Femur (tissue), 1 donor: ENCODE results near the gene OR2T11.
"Not testable (repeated sequence)": the region's sequence is repeated elsewhere in the genome, so short reads cannot be mapped to it uniquely, and the experiment has no call there.

Experiments used
- DNase-seq: peaks from one replicate; pipeline ENCODE4 v3.0.0-alpha.2; 2017

Gene OR2T11

DNA sequence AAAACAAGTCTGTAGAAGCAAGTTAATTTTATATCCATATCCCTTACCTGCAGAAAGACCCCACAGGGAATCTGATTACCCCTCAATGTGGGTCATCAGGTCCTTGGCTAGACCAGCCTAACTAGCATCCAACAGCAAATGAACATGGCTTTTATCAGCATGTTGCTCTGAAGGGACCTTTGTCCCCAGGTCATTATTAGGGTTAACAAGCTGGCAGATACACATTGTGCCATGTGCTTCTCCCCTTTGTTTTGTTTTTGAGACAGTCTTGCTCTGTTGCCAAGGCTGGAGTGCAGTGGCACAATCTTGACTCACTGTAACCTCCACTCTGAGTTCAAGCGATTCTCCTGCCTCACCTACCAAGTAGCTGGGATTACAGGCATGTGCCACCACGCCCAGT lies at the start of gene OR2T11:
Gene OR2T11 (minus strand): TSS at position 101 of the 400 bp plus-strand sequence. CDS start 7,963 bp downstream, outside the sequence.
- DNase-seq = not testable (repeated sequence)

GRCh38 chr1:248681651-248682050 lies 46.8 kb upstream of the OR2T11 start:
- no peak for DNase-seq

- DNase-seq = no peak
These were observed 35.1 kb upstream of the OR2T11 start for GRCh38 chr1:248670003-248670402.

- DNase-seq = not testable (repeated sequence)
These were observed 28.8 kb upstream of the OR2T11 start for GRCh38 chr1:248663453-248664328.

DNA sequence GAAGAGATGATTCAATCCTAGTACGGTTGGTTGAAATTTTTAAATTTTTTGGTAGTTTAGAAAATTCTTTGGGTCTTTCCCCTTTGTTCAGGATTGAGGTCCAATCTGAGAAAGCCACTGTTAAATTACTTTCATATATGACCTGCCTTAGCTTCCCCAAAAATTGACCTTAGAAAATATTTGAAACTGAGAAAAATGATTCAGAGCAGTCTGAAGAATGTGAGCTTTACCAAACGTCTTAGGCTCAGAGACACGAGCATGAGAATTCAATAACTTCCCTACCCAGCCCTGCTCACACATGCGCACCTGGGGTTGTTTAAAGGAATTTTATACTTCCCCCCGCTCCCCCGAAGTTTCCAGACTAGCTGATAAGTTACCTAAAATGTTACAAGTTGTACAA lies 21.9 kb upstream of the OR2T11 start:
- DNase-seq = not testable (repeated sequence)

- DNase-seq = not testable (repeated sequence)
These were observed 20.5 kb upstream of the OR2T11 start, which contains the start of gene OR2T27 for GRCh38 chr1:248655354-248655753. Gene OR2T27, minus strand, starts transcription at chr1:248655528. Its CDS starts 4,644 bp downstream, at chr1:248650884.

GRCh38 chr1:248648770-248649536 lies 14.1 kb upstream of the OR2T11 start:
- DNase-seq = not testable (repeated sequence)

GRCh38 chr1:248645178-248645577 lies 10.3 kb upstream of the OR2T11 start, which contains the start of gene OR2T35:
Gene OR2T35, minus strand, starts transcription at chr1:248645278. Its CDS starts 6,020 bp downstream, at chr1:248639258.
- DNase-seq = not testable (repeated sequence)

- DNase-seq = not testable (repeated sequence)
These were observed 8.2 kb upstream of the OR2T11 start for GRCh38 chr1:248642971-248643651.

GRCh38 chr1:248641583-248641982 lies 6.7 kb upstream of the OR2T11 start:
- not testable (repeated sequence) for DNase-seq

DNA sequence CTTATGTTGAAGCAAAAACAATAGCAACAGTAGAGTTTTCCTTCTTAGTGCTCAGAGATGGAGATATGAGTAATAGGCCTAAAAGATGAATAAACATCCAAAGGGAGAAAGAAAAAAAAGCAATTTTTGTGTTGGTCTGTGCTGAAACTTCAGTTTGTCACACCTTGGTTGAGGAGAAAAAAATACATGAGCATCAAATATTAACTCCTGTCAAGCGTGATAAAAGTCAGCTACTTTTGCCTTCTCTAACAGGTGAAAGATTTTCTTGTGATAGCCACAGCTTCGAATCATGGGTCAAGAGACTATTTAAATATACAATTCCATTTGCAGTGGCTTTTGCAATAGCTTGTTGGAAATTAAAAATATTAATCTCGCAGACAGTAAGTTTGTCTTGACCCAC lies 6.0 kb upstream of the OR2T11 start:
- not testable (repeated sequence) for DNase-seq

- not testable (repeated sequence) for DNase-seq
These were observed 4.8 kb upstream of the OR2T11 start for GRCh38 chr1:248639652-248640051.

DNA sequence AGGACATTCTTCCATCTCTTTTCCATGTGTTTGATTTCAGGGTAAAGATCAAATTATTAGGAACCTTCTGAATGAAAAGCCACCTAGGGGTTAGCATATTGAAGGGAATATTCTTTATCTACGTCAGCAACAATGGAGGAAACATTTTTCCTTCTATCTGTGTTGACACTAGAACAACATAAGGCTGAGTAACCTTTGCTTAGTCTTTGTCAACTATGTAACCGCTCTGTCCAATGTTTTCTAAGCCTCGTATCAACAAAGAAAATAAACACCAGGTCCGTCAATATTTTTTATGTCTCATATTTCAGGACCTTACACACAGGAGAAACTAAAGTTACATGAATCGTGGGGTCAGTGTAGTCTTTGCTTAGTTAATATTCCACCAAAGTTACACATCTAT lies 1.7 kb upstream of the OR2T11 start:
- DNase-seq = not testable (repeated sequence)

DNA sequence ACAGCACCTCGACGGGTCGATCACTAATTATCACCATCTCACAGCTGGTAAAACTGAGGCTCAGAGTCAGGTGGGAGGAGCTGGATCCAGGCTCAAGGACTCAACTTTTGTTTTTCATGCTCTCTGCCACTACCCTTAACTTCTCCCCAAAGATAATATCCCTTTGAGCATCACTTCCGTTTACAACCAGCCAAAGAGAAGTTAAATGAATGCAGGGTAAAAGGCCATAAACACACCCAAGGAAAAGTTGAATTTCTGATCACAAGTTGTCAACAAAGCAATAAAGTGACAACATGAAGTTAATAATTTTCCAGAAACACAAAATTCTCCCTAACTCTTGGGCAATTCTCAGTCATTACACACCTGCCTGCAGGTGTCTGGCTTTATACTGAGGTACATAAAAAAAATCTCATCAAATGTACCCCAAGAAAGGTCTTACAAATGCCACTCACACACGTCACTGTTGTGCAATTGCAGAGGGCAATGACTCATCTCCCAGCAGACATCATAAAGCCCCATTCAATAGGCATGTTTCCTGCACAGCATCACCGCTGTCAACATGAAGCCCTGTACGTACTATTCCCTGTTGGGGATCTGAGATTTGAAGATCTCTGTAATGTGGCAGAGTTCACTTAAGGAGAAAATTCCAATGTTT lies 3.4 kb downstream of the OR2T11 start:
- DNase-seq = no peak

DNA sequence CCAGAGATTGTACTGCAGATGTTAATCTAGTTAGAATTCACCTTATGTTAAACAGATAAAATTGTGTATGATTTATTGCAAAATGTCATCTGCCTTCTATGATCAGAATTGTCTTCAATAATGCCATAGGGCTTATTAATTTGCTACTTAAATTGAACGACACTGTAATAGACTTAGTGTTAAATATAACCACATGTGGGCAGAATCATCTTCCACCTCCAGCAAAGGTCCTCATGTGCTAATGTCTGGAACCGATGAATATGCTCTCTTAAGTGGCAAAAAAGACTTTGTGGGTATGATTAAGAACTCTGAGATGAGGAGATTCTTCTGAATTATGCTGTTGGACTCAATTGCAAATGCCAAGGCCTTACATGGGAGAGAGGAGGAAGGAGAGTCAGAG lies 4.3 kb downstream of the OR2T11 start:
- DNase-seq = no peak

GRCh38 chr1:248627971-248628844 lies 6.7 kb downstream of the OR2T11 start:
- no peak for DNase-seq

DNA sequence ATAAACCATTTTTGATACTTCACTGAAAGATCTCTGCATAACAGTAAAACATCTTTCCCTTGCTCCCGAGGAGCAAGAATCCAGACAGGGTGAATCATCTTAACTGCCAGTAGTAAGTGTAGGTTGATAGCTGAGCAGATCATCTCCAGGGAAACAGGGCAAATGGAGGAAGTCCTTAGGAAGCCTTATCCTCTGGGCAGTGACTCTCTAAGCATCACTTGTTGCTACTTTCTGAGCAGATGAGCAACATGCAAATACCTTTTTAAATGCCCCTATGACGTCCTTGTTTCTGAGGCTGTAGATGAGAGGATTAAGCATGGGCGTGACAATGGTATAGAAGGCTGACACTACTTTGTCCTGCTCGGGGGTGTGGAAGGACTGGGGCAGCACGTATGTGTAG lies 8.9 kb downstream of the OR2T11 start:
- no peak for DNase-seq

DNA sequence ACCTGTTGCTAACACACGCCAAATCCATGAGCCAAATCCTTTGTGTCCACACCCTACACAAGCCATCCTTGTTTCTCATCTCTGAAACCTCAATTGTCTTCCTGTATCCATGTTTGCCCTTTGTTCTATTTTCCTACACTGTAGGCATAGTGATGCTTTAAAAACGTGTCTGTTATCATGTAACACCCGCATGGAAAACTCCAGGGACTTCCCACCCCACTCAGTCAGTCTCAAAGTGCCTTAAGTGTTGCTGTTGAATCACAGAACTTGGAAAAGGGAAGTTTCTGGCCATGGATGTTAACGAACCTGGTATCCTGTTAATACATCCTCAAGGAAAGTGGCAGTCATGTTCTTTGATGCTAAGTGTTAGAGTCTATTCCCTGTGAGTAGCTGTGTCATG lies 9.7 kb downstream of the OR2T11 start:
- no peak for DNase-seq

DNA sequence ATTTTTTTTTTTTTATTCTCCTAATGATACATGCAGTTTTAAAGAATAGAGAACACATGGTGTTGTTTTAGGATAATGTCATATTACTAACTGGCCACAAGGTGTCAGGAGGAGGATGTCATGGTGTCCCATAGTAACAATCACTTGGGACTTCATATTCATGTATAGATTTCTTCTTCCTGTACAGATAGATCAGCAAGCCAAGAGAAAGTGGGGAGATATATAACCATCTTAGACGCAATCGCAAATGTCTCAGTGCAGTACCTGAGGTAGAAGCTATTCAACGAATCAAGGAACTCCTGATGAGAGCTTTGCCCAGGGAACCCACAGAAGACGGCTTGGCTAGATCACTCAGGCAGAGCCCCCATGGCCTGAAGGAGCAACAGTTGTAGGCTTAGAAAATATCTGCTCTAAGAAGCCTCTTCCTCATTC lies 12.3 kb downstream of the OR2T11 start:
- no peak for DNase-seq

DNA sequence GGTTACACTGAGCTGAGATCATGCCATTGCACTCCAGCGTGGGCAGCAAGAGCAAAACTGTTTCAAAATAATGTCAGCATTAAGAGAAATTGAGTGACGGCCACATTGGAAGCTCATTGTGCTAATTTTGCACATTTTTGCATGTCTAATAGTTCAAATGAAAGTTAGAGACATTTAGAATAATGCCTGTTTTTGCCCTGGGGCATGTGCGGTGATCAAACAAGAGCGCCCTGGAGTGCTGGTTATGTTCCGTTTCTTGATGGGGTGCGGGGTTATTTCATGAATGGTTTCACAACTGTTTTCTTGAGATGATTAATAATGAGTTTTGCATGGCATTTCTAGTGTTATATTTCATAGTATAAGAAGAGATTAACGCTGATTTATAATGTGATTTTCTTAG lies 13.1 kb downstream of the OR2T11 start:
- DNase-seq = no peak

- DNase-seq = no peak
These were observed 16.0 kb downstream of the OR2T11 start for GRCh38 chr1:248618878-248619277.
